Mammary epithelial cell (primary cell): ENCODE results near the gene NLGN1.

Source experiments
- EZH2 ChIP-seq: IDR thresholded peaks from 2 replicates; pipeline ENCODE4 v1.6.1; 2012; ENCODE audit warnings: low read length, inconsistent platforms, borderline replicate concordance
- TF ChIP-seq, protein P1 (sequence below), 2 donors: IDR thresholded peaks in 1 of 2; conservative IDR thresholded peaks in 1 of 2; 2 replicates each; pipeline ENCODE4 v1.5.1; 2011 to 2012; ENCODE audit warnings: inconsistent platforms in 2 of 2, low read length in 2 of 2, mild to moderate bottlenecking in 2 of 2, control low read depth in 1 of 2, low read depth in 1 of 2; ENCODE audit not compliant: insufficient read depth in 1 of 2; ENCODE audit errors: extremely low read depth in 1 of 2

DNA sequence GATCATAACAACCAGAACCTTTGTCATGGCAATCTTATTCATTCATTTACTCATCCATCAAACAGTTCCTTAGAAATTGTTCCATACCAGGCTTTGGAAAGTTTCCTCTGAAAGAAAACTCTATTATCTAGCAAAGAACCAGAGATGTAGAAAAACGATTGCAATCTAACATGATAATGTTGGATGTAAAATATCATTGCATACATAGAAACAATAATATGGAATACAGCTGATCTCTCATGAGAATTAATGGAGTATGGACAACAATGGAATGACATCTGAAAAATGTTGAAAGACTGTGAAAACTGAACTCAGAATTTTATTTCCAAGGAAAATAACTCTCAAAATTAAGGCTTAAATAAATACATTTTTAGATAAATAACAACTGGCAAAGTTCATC lies 665.4 kb downstream of the NLGN1 start:
- TF ChIP-seq, protein P1, sequence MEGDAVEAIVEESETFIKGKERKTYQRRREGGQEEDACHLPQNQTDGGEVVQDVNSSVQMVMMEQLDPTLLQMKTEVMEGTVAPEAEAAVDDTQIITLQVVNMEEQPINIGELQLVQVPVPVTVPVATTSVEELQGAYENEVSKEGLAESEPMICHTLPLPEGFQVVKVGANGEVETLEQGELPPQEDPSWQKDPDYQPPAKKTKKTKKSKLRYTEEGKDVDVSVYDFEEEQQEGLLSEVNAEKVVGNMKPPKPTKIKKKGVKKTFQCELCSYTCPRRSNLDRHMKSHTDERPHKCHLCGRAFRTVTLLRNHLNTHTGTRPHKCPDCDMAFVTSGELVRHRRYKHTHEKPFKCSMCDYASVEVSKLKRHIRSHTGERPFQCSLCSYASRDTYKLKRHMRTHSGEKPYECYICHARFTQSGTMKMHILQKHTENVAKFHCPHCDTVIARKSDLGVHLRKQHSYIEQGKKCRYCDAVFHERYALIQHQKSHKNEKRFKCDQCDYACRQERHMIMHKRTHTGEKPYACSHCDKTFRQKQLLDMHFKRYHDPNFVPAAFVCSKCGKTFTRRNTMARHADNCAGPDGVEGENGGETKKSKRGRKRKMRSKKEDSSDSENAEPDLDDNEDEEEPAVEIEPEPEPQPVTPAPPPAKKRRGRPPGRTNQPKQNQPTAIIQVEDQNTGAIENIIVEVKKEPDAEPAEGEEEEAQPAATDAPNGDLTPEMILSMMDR (conservative IDR thresholded peaks at IDR 0.05 in 1 of 2, IDR thresholded peaks at IDR 0.05 in 1 of 2; ENCODE audit: extremely low read depth in 1 of 2, insufficient read depth in 1 of 2, low read depth in 1 of 2, low read length in 2 of 2), result no peak
- no peak for TF ChIP-seq EZH2
